A673 (cell line): ENCODE data around the gene PPFIBP1.

ENCODE experiments used
- CTCF ChIP-seq: fragments of 300-800, 200-600 bp; sonication (generic); conservative IDR thresholded peaks from 2 replicates; pipeline ENCODE4 v1.5.1; 2017; ENCODE audit warnings: low read depth, mild to moderate bottlenecking, antibody characterized with exemption, low read length, moderate library complexity, mixed read lengths
- EZH2 ChIP-seq: fragments of 200-600 bp; sonication (generic); IDR thresholded peaks from 2 replicates; pipeline ENCODE4 v1.6.1; 2017; ENCODE audit warnings: borderline replicate concordance, low read depth, mild to moderate bottlenecking, mixed read lengths, antibody characterized with exemption, low read length; ENCODE audit not compliant: poor library complexity, severe bottlenecking

GRCh38 chr12:27552235-27552634 is 28.2 kb downstream of the PPFIBP1 start:
- TF ChIP-seq EZH2 (no peak), CTCF (no peak)
